ENCODE measurements around the gene GIMAP2.
"Not testable (repeated sequence)": the region's sequence is repeated elsewhere in the genome, so short reads cannot be mapped to it uniquely, and the experiment has no call there.

Gene GIMAP2

GRCh38 chr7:150685219-150686029 lies at the start of gene GIMAP2:
Gene GIMAP2, plus strand, starts transcription at chr7:150685706. Its CDS starts 1,354 bp downstream, at chr7:150687060.
- TF ChIP-seq POLR2A (IDR thresholded peaks at IDR 0.05; ENCODE audit: low read length) = no peak
- TF ChIP-seq GATA1 (IDR thresholded peaks at IDR 0.05; ENCODE audit: low read depth, low read length) = no peak
- DNase-seq = peak in 1 of 2 experiments; percentile 12

- DNase-seq = no peak
- TF ChIP-seq POLR2A (IDR thresholded peaks at IDR 0.05; ENCODE audit: low read length) (no peak), GATA1 (IDR thresholded peaks at IDR 0.05; ENCODE audit: low read depth, low read length) (no peak)
Observed at GRCh38 chr7:150641854-150642253, 43.7 kb upstream of the GIMAP2 start.

- DNase-seq = no peak
- TF ChIP-seq POLR2A (IDR thresholded peaks at IDR 0.05; ENCODE audit: low read length) (no peak), GATA1 (IDR thresholded peaks at IDR 0.05; ENCODE audit: low read depth, low read length) (no peak)
Observed at GRCh38 chr7:150642926-150643325, 42.6 kb upstream of the GIMAP2 start.

GRCh38 chr7:150645259-150646020 lies 40.1 kb upstream of the GIMAP2 start:
- TF ChIP-seq GATA1 (IDR thresholded peaks at IDR 0.05; ENCODE audit: low read depth, low read length) (no peak), POLR2A (IDR thresholded peaks at IDR 0.05; ENCODE audit: low read length) (no peak)
- no peak for DNase-seq

- DNase-seq = no peak
Observed at GRCh38 chr7:150648353-150649079, 37.0 kb upstream of the GIMAP2 start.

GRCh38 chr7:150649080-150649385 lies 36.5 kb upstream of the GIMAP2 start:
- TF ChIP-seq GATA1 (IDR thresholded peaks at IDR 0.05; ENCODE audit: low read depth, low read length) = no peak
- TF ChIP-seq POLR2A (IDR thresholded peaks at IDR 0.05; ENCODE audit: low read length) = no peak
- DNase-seq = no peak

More at GRCh38 chr7:150648353-150649079, 37.0 kb upstream of the GIMAP2 start:
- TF ChIP-seq GATA1 (IDR thresholded peaks at IDR 0.05; ENCODE audit: low read depth, low read length) (no peak), POLR2A (IDR thresholded peaks at IDR 0.05; ENCODE audit: low read length) (no peak)

GRCh38 chr7:150654692-150655091 lies 30.8 kb upstream of the GIMAP2 start:
- no peak for DNase-seq
- TF ChIP-seq POLR2A (IDR thresholded peaks at IDR 0.05; ENCODE audit: low read length) (no peak), GATA1 (IDR thresholded peaks at IDR 0.05; ENCODE audit: low read depth, low read length) (no peak)

DNA sequence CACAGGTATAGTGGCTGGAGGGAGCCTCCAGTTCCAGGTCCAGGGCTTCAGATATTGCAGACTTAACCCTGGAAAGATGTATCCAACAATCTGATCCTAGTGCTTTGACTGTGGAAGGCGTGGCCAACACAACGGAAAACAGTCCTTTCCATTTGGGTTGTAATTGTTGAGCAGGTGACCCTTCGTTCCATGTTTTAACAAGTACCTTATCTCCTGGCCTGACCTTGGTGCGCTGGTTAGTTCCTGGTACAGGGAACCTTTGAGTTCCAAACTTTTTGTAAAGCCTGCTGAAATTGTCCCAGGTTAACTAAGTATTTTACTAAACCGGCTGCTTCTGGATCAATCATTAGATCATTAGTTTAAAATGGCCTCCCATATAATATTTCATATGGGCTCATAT lies 29.5 kb upstream of the GIMAP2 start:
- DNase-seq = no peak
- no peak for TF ChIP-seq POLR2A (IDR thresholded peaks at IDR 0.05; ENCODE audit: low read length)
- TF ChIP-seq GATA1 (IDR thresholded peaks at IDR 0.05; ENCODE audit: low read depth, low read length) = no peak

DNA sequence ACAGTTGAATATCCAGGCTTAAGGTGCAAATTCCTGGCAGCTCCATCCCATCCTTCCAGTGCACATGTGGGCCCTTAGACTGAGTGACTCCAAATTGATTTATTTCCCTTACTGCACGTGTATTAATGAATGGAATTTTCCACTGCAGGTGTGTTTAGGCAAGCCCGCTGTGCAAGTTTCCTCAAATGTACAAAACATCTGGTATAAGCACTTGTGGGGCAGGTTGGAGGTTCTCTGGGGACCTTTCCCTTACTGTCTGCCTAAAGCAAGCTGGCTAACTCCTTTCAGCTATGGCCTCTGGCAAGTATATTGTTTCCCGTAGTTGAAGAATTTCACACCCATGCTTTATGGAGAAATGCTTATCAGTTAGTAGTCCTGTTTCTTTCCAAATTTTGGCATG lies 28.0 kb upstream of the GIMAP2 start:
- TF ChIP-seq GATA1 (IDR thresholded peaks at IDR 0.05; ENCODE audit: low read depth, low read length) (no peak), POLR2A (IDR thresholded peaks at IDR 0.05; ENCODE audit: low read length) (no peak)
- DNase-seq = no peak

DNA sequence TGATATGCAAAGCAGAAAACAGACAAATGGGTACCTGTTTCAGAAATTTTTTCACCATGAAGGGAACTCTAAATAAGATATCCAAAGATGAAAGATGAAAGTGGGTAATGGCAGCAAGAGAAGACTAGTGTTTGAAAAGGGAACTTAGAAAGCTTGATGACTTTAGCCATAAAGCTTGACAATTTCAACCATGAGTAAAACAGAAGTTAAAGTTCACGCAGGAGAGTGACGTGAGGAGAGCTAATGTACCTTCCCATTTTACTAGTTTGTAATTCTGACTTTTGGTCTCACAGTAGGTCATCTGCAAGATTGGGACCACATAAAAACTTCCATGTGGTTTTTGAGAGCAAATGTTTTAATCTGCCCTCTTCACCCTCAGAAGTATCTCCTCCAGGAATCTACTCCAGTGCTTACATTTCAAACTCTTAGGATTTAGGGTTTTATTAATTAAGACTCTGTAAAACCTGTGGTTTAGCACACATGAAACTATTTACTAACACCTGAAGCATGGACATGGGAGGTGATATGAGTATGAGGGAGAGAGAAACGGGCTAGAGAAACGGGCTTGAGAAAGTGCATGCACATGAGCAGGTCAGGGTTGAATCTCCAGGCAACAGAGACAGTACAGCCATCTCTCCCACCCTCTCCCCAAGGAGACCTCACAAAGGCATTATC lies 24.4 kb upstream of the GIMAP2 start:
- no peak for DNase-seq
- no peak for TF ChIP-seq POLR2A (IDR thresholded peaks at IDR 0.05; ENCODE audit: low read length)
- no peak for TF ChIP-seq GATA1 (IDR thresholded peaks at IDR 0.05; ENCODE audit: low read depth, low read length)

DNA sequence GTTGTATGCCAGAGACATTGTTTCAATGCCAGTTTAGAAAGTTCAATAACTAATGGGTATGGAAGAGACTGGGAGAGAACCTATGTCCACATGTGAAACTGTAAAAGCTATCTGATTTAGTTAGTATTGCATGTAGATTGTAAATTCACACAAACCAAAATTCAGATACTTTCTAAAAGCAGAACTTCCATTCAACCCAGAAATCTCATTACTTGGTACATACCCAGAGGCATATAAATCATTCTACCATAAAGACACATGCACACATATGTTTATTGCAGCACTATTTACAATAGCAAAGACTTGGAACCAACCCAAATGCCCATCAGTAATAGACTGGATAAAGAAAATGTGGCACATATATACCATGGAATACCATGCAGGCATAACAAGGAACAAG lies 22.7 kb upstream of the GIMAP2 start:
- not testable (repeated sequence) for DNase-seq

DNA sequence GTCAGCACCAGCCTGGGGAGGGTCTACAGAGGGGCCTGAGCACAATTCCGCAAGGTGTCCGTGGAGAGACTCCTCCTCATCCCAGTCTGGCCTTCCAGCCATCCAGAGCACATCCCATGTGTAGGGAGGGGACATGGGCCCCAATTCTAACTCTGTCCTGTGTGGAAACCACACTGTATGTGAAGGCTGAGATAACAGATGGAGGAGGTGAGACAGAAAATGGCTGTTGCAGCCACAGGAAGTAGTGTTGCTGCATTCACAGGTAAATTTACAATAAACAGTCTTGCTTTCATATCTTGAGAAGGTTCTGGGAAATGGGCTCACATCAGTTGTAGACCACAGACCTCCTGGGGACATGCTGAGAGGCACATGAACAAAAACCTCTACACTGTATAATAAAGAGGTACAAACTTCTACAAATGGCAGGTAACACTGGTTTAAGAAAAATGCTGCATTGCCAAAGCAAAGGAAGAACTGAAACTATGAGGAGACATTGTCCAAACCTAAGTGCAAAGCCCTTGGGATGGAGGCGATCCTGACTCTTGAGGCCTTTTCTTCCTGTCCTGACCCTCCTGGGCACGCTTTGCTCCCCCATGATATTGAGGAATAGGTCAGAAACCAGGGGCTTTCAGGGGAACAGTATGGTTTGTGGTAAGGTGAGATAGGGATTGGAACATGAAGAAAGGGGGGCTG lies 21.6 kb upstream of the GIMAP2 start:
- TF ChIP-seq GATA1 (IDR thresholded peaks at IDR 0.05; ENCODE audit: low read depth, low read length) (no peak), POLR2A (IDR thresholded peaks at IDR 0.05; ENCODE audit: low read length) (no peak)
- DNase-seq = no peak

GRCh38 chr7:150665089-150665748 lies 20.3 kb upstream of the GIMAP2 start:
- TF ChIP-seq GATA1 (IDR thresholded peaks at IDR 0.05; ENCODE audit: low read depth, low read length) (no peak), POLR2A (IDR thresholded peaks at IDR 0.05; ENCODE audit: low read length) (no peak)
- no peak for DNase-seq

All from erythroblast (primary cell).